IPS-18a (cell line): ENCODE data around the gene CCDC34.

Experiments used
- H3K27ac ChIP-seq: one replicate; pipeline ENCODE4 v1.5.1; 2013; ENCODE audit warnings: low read length
- H3K27me3 ChIP-seq: one replicate; pipeline ENCODE4 v1.6.1; 2013; ENCODE audit warnings: mild to moderate bottlenecking, low read length; ENCODE audit not compliant: control insufficient read depth, insufficient read depth
- H3K36me3 ChIP-seq: one replicate; pipeline ENCODE4 v1.6.1; 2013; ENCODE audit warnings: low read depth, low read length; ENCODE audit not compliant: control insufficient read depth
- H3K4me1 ChIP-seq: one replicate; pipeline ENCODE4 v1.6.1; 2013; ENCODE audit warnings: low read depth, low read length; ENCODE audit not compliant: control insufficient read depth
- H3K4me3 ChIP-seq: one replicate; pipeline ENCODE4 v1.5.1; 2013; ENCODE audit warnings: low read length
- H3K9ac ChIP-seq: one replicate; pipeline ENCODE4 v1.6.1; 2013; ENCODE audit warnings: mild to moderate bottlenecking, low read length, moderate library complexity
- H3K9me3 ChIP-seq: one replicate; pipeline ENCODE4 v1.6.1; 2013; ENCODE audit warnings: low read depth, low read length; ENCODE audit not compliant: control insufficient read depth

CCDC34 gene

GRCh38 chr11:27375370-27375769 is 12.4 kb upstream of the CCDC34 start:
- Histone ChIP-seq H3K27me3 (no peaks in the 10 kb centered on the region), H3K4me3 (no peak overlapping the region), H3K9ac (no peak overlapping the region), H3K9me3 (no peaks in the 10 kb centered on the region), H3K27ac (no peak overlapping the region), H3K36me3 (peaks cover 78% of the 10 kb centered on the region), H3K4me1 (no peaks in the 10 kb centered on the region)

- Histone ChIP-seq H3K4me1 (no peaks in the 10 kb centered on the region), H3K27ac (no peak overlapping the region), H3K9me3 (no peaks in the 10 kb centered on the region), H3K36me3 (peaks cover 75% of the 10 kb centered on the region), H3K9ac (no peak overlapping the region), H3K27me3 (no peaks in the 10 kb centered on the region), H3K4me3 (no peak overlapping the region)
Observed at GRCh38 chr11:27373856-27374602, 11.0 kb upstream of the CCDC34 start.

- no peak overlapping the region for H3K9ac ChIP-seq
- H3K9me3 ChIP-seq, result no peaks in the 10 kb centered on the region
- no peaks in the 10 kb centered on the region for H3K27me3 ChIP-seq
- no peaks in the 10 kb centered on the region for H3K4me1 ChIP-seq
- H3K27ac ChIP-seq, result no peak overlapping the region
- no peak overlapping the region for H3K4me3 ChIP-seq
- H3K36me3 ChIP-seq, result peaks cover 74% of the 10 kb centered on the region
Observed at GRCh38 chr11:27373392-27373791, 10.4 kb upstream of the CCDC34 start.

GRCh38 chr11:27372164-27372563 is 9.1 kb upstream of the CCDC34 start:
- Histone ChIP-seq H3K9me3 (no peaks in the 10 kb centered on the region), H3K4me3 (no peak overlapping the region), H3K4me1 (no peaks in the 10 kb centered on the region), H3K36me3 (peaks cover 75% of the 10 kb centered on the region), H3K27ac (no peak overlapping the region), H3K9ac (no peak overlapping the region), H3K27me3 (no peaks in the 10 kb centered on the region)

GRCh38 chr11:27371489-27371888 is 8.5 kb upstream of the CCDC34 start:
- Histone ChIP-seq H3K4me3 (no peak overlapping the region), H3K27ac (no peak overlapping the region), H3K36me3 (peaks cover 81% of the 10 kb centered on the region), H3K9ac (no peak overlapping the region), H3K27me3 (no peaks in the 10 kb centered on the region), H3K9me3 (no peaks in the 10 kb centered on the region), H3K4me1 (no peaks in the 10 kb centered on the region)

- no peaks in the 10 kb centered on the region for H3K27me3 ChIP-seq
- no peaks in the 10 kb centered on the region for H3K4me1 ChIP-seq
- H3K27ac ChIP-seq, result no peak overlapping the region
- H3K9me3 ChIP-seq, result no peaks in the 10 kb centered on the region
- H3K9ac ChIP-seq, result no peak overlapping the region
- H3K36me3 ChIP-seq, result peaks cover 78% of the 10 kb centered on the region
- no peak overlapping the region for H3K4me3 ChIP-seq
Observed at GRCh38 chr11:27370374-27370773, 7.4 kb upstream of the CCDC34 start.

GRCh38 chr11:27367881-27368280 is 4.9 kb upstream of the CCDC34 start:
- H3K36me3 ChIP-seq, result peaks cover 55% of the 10 kb centered on the region

GRCh38 chr11:27363576-27364117 is 632 bp upstream of the CCDC34 start:
- Histone ChIP-seq H3K4me1 (peaks cover 12% of the 10 kb centered on the region), H3K27me3 (no peaks in the 10 kb centered on the region), H3K9ac (peak overlapping the region; percentile 31), H3K36me3 (peaks cover 18% of the 10 kb centered on the region), H3K27ac (peak overlapping the region; percentile 51), H3K4me3 (peak overlapping the region; percentile 94), H3K9me3 (no peaks in the 10 kb centered on the region)

More at GRCh38 chr11:27367881-27368280, 4.9 kb upstream of the CCDC34 start:
- Histone ChIP-seq H3K4me1 (no peaks in the 10 kb centered on the region), H3K27me3 (no peaks in the 10 kb centered on the region), H3K9me3 (no peaks in the 10 kb centered on the region), H3K9ac (no peak overlapping the region), H3K27ac (no peak overlapping the region), H3K4me3 (no peak overlapping the region)

- Histone ChIP-seq H3K9me3 (no peaks in the 10 kb centered on the region), H3K27ac (no peak overlapping the region), H3K27me3 (no peaks in the 10 kb centered on the region), H3K36me3 (peaks cover 3% of the 10 kb centered on the region), H3K4me1 (peaks cover 16% of the 10 kb centered on the region), H3K4me3 (peak overlapping the region; percentile 94), H3K9ac (peak overlapping the region; percentile 92)
Observed at GRCh38 chr11:27361649-27362431, 1.2 kb downstream of the CCDC34 start.

GRCh38 chr11:27358296-27358695 is 4.7 kb downstream of the CCDC34 start:
- H3K9ac ChIP-seq, result no peak overlapping the region
- H3K27ac ChIP-seq, result no peak overlapping the region
- peaks cover 33% of the 10 kb centered on the region for H3K4me1 ChIP-seq
- H3K9me3 ChIP-seq, result no peaks in the 10 kb centered on the region
- no peaks in the 10 kb centered on the region for H3K36me3 ChIP-seq
- H3K27me3 ChIP-seq, result no peaks in the 10 kb centered on the region
- no peak overlapping the region for H3K4me3 ChIP-seq

GRCh38 chr11:27357250-27357649 is 5.8 kb downstream of the CCDC34 start:
- Histone ChIP-seq H3K4me3 (no peak overlapping the region), H3K9ac (no peak overlapping the region), H3K36me3 (no peaks in the 10 kb centered on the region), H3K9me3 (no peaks in the 10 kb centered on the region), H3K4me1 (peaks cover 38% of the 10 kb centered on the region), H3K27me3 (no peaks in the 10 kb centered on the region), H3K27ac (no peak overlapping the region)
